ENCODE data around the gene NPPC. TPM values are rescaled to one million over a fixed set of nuclear protein-coding genes. Genes with fewer than 3 reads are reported as not detected.

NPPC gene
- total RNA-seq, 1 donor from 2014 or later: 16.5 TPM

DNA sequence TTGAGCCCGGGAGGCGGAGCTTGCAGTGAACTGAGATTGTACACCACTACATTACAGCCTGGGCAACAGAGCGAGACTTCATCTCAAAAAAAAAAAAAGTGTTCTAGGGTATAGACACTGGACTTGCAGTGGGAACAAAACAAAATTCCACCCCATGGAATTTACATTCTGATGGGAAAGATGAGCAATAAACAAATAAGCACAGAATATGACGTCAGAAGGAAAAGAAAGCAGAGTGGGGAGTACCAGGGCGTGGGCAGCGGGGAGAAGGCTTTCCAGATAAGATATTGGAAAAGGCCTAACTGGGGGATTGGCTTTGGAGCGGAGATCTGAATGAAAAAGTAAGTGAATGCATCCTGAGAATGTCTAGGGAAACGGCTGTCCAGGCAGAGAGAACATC is 17.6 kb downstream of the NPPC start:
- Mint-ChIP-seq H3K36me3 (ENCODE audit: low read depth) (no peaks in the 10 kb centered on the region), H3K27ac (ENCODE audit: unreplicated experiment) (no peak overlapping the region), H3K9me3 (no peaks in the 10 kb centered on the region)

DNA sequence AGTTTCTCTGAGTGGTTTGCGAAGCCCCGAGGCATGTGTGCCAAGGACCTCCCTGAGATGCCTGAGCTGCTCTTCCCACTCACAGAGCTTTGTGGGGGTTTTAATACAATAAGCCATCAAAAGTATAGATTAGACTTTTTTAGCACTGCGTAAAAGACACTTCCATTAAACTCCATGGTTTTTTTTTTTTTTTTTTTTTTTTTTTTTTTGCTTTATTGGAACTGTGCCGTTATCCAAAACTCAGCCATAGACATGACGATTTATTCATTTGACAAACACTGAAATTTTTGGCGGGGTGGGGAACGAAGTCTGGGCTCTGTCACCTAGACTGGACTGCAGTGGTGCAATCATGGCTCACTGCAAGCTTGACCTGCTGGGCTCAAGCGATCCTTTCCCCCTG is 18.4 kb downstream of the NPPC start:
- peaks cover 5% of the 10 kb centered on the region for H3K4me1 Mint-ChIP-seq
- H3K4me3 Mint-ChIP-seq: no peak overlapping the region
- no peak for DNase-seq (ENCODE audit: low read depth, low spot score)
- no peak overlapping the region for H3K27ac Mint-ChIP-seq (ENCODE audit: unreplicated experiment)
- H3K36me3 Mint-ChIP-seq (ENCODE audit: low read depth): no peaks in the 10 kb centered on the region
- H3K27me3 Mint-ChIP-seq (ENCODE audit: low read depth): no peaks in the 10 kb centered on the region
- TF ChIP-seq, protein P1, sequence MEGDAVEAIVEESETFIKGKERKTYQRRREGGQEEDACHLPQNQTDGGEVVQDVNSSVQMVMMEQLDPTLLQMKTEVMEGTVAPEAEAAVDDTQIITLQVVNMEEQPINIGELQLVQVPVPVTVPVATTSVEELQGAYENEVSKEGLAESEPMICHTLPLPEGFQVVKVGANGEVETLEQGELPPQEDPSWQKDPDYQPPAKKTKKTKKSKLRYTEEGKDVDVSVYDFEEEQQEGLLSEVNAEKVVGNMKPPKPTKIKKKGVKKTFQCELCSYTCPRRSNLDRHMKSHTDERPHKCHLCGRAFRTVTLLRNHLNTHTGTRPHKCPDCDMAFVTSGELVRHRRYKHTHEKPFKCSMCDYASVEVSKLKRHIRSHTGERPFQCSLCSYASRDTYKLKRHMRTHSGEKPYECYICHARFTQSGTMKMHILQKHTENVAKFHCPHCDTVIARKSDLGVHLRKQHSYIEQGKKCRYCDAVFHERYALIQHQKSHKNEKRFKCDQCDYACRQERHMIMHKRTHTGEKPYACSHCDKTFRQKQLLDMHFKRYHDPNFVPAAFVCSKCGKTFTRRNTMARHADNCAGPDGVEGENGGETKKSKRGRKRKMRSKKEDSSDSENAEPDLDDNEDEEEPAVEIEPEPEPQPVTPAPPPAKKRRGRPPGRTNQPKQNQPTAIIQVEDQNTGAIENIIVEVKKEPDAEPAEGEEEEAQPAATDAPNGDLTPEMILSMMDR (conservative IDR thresholded peaks at IDR 0.05): no peak
- H3K9me3 Mint-ChIP-seq: no peaks in the 10 kb centered on the region

More for the DNA sequence above, 17.6 kb downstream of the NPPC start:
- Mint-ChIP-seq H3K27me3 (ENCODE audit: low read depth) (no peaks in the 10 kb centered on the region), H3K4me1 (peaks cover 5% of the 10 kb centered on the region), H3K4me3 (no peak overlapping the region)
- DNase-seq (ENCODE audit: low read depth, low spot score): no peak
- TF ChIP-seq, protein P1 (conservative IDR thresholded peaks at IDR 0.05): no peak

DNA sequence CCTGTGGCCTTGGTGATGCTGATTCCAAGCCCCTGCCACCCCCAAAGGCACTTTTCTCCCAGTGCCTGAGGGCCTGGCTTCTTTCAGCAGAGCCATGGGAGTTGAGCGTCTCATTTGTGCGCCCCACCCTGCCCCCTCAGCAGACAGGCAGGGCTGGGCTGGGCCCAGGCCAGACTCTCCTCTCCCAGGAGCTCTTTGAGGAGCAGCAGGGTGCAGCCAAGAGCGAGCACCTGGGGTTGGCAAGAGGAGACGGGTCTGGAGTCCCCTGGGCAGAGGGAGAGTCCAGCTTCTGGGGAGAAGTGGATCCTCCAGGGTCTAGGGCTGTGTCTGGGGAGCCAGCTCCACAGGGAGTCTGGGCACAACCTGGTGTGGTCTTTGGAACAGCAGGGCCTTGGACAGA is 21.2 kb downstream of the NPPC start:
- Mint-ChIP-seq H3K4me3 (no peak overlapping the region), H3K4me1 (peaks cover 12% of the 10 kb centered on the region), H3K27me3 (ENCODE audit: low read depth) (peaks cover 7% of the 10 kb centered on the region), H3K9me3 (no peaks in the 10 kb centered on the region), H3K27ac (ENCODE audit: unreplicated experiment) (peak overlapping the region; percentile 12), H3K36me3 (ENCODE audit: low read depth) (no peaks in the 10 kb centered on the region)
- TF ChIP-seq, protein P1 (conservative IDR thresholded peaks at IDR 0.05): no peak
- no peak for DNase-seq (ENCODE audit: low read depth, low spot score)

DNA sequence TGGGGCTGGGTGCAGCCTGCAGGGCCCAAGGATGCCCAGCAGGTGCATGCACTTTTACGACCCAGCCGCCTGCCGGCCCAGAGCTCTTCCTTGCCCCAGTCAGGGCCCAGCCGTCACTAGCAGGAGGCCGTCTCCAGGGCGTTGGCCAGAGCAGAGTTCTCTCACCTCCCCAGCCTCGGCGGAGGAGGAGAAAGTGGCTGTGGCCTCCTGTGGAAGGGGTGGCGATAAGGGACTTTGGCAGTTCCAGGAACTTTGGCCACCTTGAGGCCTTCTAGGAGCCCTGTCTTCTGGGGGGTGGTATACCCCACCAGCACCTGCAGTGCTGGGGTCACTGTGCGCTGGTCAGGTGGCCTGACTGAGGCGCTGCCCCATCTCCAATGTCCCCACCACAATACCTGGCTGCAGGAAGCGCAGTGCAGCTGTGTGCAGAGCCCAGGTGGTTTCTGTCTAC is 22.0 kb downstream of the NPPC start:
- H3K27me3 Mint-ChIP-seq (ENCODE audit: low read depth): peaks cover 7% of the 10 kb centered on the region
- no peaks in the 10 kb centered on the region for H3K36me3 Mint-ChIP-seq (ENCODE audit: low read depth)
- H3K4me3 Mint-ChIP-seq: no peak overlapping the region
- TF ChIP-seq, protein P1 (conservative IDR thresholded peaks at IDR 0.05): no peak
- DNase-seq (ENCODE audit: low read depth, low spot score): no peak
- no peak overlapping the region for H3K27ac Mint-ChIP-seq (ENCODE audit: unreplicated experiment)
- no peaks in the 10 kb centered on the region for H3K9me3 Mint-ChIP-seq
- peaks cover 12% of the 10 kb centered on the region for H3K4me1 Mint-ChIP-seq

DNA sequence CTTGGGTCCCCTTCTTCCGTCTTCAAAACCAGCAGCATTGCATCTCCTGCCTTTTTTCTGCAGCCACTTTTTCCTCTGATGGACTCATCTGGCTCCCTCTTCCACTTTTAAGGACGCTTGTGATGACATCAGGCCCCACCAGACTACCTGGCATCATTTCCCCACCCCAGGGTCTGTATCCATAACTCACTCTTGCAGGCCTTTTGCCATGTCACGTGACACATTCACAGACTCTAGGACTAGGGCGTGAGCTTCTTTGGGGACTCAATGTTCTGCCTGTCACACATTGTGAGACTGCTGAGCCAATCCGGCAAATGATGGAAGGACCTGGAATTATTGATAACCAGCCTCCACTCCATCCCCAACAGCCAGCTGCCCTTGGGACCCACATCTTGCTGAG is 23.6 kb downstream of the NPPC start:
- H3K27me3 Mint-ChIP-seq (ENCODE audit: low read depth): peaks cover 7% of the 10 kb centered on the region
- no peak for DNase-seq (ENCODE audit: low read depth, low spot score)
- no peak overlapping the region for H3K27ac Mint-ChIP-seq (ENCODE audit: unreplicated experiment)
- no peak overlapping the region for H3K4me3 Mint-ChIP-seq
- H3K36me3 Mint-ChIP-seq (ENCODE audit: low read depth): no peaks in the 10 kb centered on the region
- H3K4me1 Mint-ChIP-seq: peaks cover 12% of the 10 kb centered on the region
- TF ChIP-seq, protein P1 (conservative IDR thresholded peaks at IDR 0.05): no peak
- no peaks in the 10 kb centered on the region for H3K9me3 Mint-ChIP-seq

DNA sequence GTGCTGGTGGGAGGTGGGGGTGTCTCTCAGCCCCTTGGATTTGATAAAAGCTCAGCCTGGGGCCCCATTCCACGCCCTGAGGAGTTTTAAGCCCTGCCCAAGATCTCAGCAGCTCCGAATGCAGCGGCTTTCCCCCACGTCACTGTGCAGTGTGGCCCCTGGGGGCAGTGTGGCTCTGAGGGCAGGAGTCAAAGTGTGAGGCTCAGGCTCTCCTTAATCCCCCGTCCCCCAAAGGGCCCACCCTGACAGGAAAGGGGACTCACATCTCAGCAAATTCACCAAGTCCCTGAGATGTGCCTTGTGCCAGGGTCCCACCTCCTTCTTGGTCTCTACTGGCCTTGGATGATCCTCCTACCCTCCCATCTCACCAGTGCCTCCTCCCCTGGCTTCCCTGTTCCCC is 25.2 kb downstream of the NPPC start:
- TF ChIP-seq, protein P1 (conservative IDR thresholded peaks at IDR 0.05): no peak
- H3K27me3 Mint-ChIP-seq (ENCODE audit: low read depth): peaks cover 7% of the 10 kb centered on the region
- H3K36me3 Mint-ChIP-seq (ENCODE audit: low read depth): no peaks in the 10 kb centered on the region
- no peak for DNase-seq (ENCODE audit: low read depth, low spot score)
- no peaks in the 10 kb centered on the region for H3K9me3 Mint-ChIP-seq
- H3K27ac Mint-ChIP-seq (ENCODE audit: unreplicated experiment): no peak overlapping the region
- H3K4me1 Mint-ChIP-seq: peaks cover 8% of the 10 kb centered on the region
- no peak overlapping the region for H3K4me3 Mint-ChIP-seq
